ENCODE data around the gene PADI1.

DNA sequence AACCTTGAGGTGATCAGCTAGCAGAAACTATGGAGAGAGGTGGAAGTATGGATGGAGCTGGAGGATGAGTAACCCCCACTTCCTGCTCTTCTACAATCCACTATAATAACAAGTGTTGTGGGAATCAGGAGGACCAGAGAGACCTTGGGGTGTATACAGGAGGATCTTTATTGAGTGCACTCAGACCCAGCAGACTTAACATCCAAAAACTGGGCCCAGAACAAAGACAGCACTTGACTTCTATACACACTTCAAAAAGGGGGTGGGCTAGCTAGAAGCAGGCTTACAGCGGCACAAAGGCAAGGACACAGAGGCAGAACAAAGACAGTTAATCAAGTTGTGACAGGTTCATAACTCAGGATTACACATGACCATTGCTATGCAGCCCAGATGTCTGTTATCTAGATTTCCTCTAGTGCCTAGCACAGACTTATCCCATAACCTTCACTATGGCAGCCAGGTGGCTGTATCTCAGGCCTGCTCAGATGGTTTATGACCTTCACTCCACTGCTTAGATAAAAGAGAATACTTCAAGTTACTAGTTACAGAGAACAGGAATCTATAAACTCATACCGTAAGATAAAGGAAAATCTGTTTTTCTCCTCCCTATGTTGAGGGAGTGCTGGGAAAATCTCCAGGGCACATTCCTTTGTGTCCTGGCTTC is 49.5 kb upstream of the PADI1 start:
- TF ChIP-seq, protein P1, sequence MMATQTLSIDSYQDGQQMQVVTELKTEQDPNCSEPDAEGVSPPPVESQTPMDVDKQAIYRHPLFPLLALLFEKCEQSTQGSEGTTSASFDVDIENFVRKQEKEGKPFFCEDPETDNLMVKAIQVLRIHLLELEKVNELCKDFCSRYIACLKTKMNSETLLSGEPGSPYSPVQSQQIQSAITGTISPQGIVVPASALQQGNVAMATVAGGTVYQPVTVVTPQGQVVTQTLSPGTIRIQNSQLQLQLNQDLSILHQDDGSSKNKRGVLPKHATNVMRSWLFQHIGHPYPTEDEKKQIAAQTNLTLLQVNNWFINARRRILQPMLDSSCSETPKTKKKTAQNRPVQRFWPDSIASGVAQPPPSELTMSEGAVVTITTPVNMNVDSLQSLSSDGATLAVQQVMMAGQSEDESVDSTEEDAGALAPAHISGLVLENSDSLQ (IDR thresholded peaks at IDR 0.05) = no peak
- no peak for TF ChIP-seq SP1 (IDR thresholded peaks at IDR 0.05)
- TF ChIP-seq NFRKB (IDR thresholded peaks at IDR 0.05) = no peak
- no peak for TF ChIP-seq CTBP1 (IDR thresholded peaks at IDR 0.05; ENCODE audit: borderline replicate concordance)
